ENCODE results near the gene DPCD. TPM values are rescaled to one million over a fixed set of nuclear protein-coding genes. Genes with fewer than 3 reads are reported as not detected.
"Not testable (repeated sequence)": the region's sequence is repeated elsewhere in the genome, so short reads cannot be mapped to it uniquely, and the experiment has no call there.

The DPCD gene
- polyA plus RNA-seq, 1 donor from 2014 or later: 234 TPM

DNA sequence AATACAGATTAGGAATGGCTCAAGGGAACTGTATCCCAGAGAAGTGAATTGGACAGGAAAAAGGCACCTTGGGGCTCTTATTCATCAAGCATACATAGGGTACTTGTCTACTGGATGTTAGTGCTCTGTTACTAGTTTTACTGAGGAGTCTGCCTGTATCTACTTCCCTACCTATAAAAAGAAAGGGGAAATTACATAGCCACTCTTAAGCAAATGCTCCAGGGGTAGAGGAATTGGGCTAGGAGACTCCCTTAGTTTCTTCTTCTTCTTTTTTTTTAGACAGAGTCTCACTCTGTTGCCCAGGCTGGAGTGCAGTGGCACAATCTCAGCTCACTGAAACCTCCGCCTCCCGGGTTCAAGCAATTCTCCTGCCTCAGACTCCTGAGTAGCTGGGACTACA lies 5.2 kb downstream of the DPCD start:
- H3K9me2 ChIP-seq (ENCODE audit: insufficient read depth, low read length); H3K4me2 ChIP-seq (ENCODE audit: low read length); H3K9me3 ChIP-seq (ENCODE audit: low read length); H3K9ac ChIP-seq (ENCODE audit: low read length); H3K4me3 ChIP-seq (ENCODE audit: low read length); H3K79me2 ChIP-seq (replicated peaks; ENCODE audit: insufficient read depth, low read length); H2AFZ ChIP-seq (ENCODE audit: low read depth, low read length); H4K20me1 ChIP-seq (ENCODE audit: insufficient read depth); H3K36me3 ChIP-seq (ENCODE audit: insufficient read depth, low read length); H3K27ac ChIP-seq (ENCODE audit: low read length); H3F3A ChIP-seq (ENCODE audit: insufficient read depth, low read length, poor library complexity, severe bottlenecking); H3K27me3 ChIP-seq (ENCODE audit: insufficient read depth, low read depth, low read length): not testable (repeated sequence)

DNA sequence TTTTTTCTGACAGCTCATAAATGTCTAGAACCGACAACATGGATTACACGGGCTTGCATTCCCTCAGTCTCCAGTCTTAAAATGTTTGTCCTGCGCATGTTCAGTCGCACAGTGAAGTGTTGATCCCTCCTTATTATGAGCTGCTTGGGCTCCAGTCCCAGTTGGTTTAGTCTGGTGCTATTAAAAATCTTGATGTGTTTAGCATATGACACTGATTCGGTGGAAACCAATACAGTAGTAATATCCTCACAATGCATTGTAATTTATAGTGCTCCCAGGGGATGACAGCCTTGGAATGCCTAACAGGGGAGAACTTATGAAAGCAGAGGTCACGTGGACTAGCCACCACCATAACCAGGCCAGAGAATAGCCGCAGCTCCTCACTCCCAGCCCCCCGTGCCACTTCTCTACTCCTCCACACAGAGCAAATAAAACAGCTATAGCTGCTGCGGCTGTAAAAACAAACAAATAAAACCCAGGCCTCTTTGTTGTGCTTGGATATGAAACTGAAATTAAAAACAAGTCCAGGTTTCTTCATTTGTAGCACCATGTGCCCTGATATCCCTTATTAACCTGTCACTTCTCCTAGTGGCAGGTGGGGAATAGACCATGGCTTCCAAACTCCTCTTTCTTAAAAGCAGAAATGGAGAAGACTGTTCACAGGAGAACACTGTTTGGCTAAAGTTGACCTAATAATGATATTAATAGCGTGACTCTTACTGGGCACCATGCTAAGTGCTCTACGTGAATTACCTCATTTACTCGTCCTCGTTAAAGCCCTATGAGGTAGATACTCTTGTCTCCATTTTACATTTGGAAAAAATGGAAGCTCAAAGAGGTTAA lies 7.7 kb downstream of the DPCD start:
- TF ChIP-seq EP300 (conservative IDR thresholded peaks at IDR 0.05; ENCODE audit: poor library complexity, severe bottlenecking) (no peak), RAD21 (conservative IDR thresholded peaks at IDR 0.05) (no peak)
- no peak overlapping the region for H3K9ac ChIP-seq (ENCODE audit: low read length)
- H3K79me2 ChIP-seq (replicated peaks; ENCODE audit: insufficient read depth, low read length): no peaks in the 10 kb centered on the region
- no peaks in the 10 kb centered on the region for H3K27me3 ChIP-seq (ENCODE audit: insufficient read depth, low read depth, low read length)
- H3K4me2 ChIP-seq (ENCODE audit: low read length): no peak overlapping the region
- H4K20me1 ChIP-seq (ENCODE audit: insufficient read depth): no peaks in the 10 kb centered on the region
- no peak overlapping the region for H2AFZ ChIP-seq (ENCODE audit: low read depth, low read length)
- H3K27ac ChIP-seq (ENCODE audit: low read length): no peak overlapping the region
- H3K9me3 ChIP-seq (ENCODE audit: low read length): no peaks in the 10 kb centered on the region
- no peak overlapping the region for H3K4me3 ChIP-seq (ENCODE audit: low read length)
- H3K36me3 ChIP-seq (ENCODE audit: insufficient read depth, low read length): no peaks in the 10 kb centered on the region
- H3K9me2 ChIP-seq (ENCODE audit: insufficient read depth, low read length): no peaks in the 10 kb centered on the region
- H3F3A ChIP-seq (ENCODE audit: insufficient read depth, low read length, poor library complexity, severe bottlenecking): no peaks in the 10 kb centered on the region

DNA sequence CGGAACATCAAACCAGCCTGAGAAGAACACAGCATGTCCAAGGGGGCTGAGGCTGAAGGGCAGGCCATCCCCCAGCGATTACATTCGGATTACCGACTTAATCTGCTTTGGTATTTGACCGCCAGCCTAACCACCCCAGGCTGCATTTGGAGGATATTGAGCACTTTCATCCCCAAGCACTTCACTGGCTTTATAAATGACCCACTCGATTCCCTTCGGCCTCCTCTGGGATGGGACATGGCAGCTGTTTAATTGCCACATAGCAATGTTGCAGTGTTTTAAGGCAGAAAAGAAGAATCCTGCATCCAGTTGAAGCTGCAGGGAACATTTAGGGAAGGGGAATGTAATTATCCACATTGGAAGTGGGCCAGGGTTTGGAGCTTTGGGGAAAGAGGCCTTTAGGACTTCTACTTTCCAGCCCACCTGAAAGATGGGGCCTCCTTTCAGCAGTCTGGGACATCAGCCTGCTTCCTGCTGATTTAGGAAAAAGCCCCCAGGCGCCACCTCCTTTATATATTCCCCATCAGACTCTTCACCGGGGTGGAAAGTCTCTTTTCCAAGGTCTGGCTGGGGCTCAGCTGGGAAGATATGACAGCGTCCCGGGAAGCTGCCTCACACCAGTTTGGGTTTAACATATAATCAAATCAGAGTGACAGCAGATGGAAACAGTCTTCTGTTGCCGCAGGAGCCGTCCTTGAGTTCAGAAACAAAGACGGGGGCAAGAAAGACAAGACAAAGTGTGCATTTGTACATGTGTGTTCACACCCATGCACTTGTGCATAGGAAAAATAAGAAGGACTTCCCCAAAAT lies 9.2 kb downstream of the DPCD start:
- H3K4me3 ChIP-seq (ENCODE audit: low read length): no peak overlapping the region
- no peaks in the 10 kb centered on the region for H3F3A ChIP-seq (ENCODE audit: insufficient read depth, low read length, poor library complexity, severe bottlenecking)
- H3K27ac ChIP-seq (ENCODE audit: low read length): no peak overlapping the region
- no peaks in the 10 kb centered on the region for H3K9me3 ChIP-seq (ENCODE audit: low read length)
- H3K27me3 ChIP-seq (ENCODE audit: insufficient read depth, low read depth, low read length): no peaks in the 10 kb centered on the region
- H3K36me3 ChIP-seq (ENCODE audit: insufficient read depth, low read length): no peaks in the 10 kb centered on the region
- no peak overlapping the region for H2AFZ ChIP-seq (ENCODE audit: low read depth, low read length)
- H3K9me2 ChIP-seq (ENCODE audit: insufficient read depth, low read length): no peaks in the 10 kb centered on the region
- H3K4me2 ChIP-seq (ENCODE audit: low read length): no peak overlapping the region
- TF ChIP-seq EP300 (conservative IDR thresholded peaks at IDR 0.05; ENCODE audit: poor library complexity, severe bottlenecking): no peak
- TF ChIP-seq, protein P1, sequence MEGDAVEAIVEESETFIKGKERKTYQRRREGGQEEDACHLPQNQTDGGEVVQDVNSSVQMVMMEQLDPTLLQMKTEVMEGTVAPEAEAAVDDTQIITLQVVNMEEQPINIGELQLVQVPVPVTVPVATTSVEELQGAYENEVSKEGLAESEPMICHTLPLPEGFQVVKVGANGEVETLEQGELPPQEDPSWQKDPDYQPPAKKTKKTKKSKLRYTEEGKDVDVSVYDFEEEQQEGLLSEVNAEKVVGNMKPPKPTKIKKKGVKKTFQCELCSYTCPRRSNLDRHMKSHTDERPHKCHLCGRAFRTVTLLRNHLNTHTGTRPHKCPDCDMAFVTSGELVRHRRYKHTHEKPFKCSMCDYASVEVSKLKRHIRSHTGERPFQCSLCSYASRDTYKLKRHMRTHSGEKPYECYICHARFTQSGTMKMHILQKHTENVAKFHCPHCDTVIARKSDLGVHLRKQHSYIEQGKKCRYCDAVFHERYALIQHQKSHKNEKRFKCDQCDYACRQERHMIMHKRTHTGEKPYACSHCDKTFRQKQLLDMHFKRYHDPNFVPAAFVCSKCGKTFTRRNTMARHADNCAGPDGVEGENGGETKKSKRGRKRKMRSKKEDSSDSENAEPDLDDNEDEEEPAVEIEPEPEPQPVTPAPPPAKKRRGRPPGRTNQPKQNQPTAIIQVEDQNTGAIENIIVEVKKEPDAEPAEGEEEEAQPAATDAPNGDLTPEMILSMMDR (IDR thresholded peaks at IDR 0.05; ENCODE audit: poor library complexity, severe bottlenecking): no peak
- no peak for TF ChIP-seq EZH2 (IDR thresholded peaks at IDR 0.05; ENCODE audit: borderline replicate concordance, insufficient read depth, low read length, poor library complexity, severe bottlenecking)
- TF ChIP-seq, protein P2, sequence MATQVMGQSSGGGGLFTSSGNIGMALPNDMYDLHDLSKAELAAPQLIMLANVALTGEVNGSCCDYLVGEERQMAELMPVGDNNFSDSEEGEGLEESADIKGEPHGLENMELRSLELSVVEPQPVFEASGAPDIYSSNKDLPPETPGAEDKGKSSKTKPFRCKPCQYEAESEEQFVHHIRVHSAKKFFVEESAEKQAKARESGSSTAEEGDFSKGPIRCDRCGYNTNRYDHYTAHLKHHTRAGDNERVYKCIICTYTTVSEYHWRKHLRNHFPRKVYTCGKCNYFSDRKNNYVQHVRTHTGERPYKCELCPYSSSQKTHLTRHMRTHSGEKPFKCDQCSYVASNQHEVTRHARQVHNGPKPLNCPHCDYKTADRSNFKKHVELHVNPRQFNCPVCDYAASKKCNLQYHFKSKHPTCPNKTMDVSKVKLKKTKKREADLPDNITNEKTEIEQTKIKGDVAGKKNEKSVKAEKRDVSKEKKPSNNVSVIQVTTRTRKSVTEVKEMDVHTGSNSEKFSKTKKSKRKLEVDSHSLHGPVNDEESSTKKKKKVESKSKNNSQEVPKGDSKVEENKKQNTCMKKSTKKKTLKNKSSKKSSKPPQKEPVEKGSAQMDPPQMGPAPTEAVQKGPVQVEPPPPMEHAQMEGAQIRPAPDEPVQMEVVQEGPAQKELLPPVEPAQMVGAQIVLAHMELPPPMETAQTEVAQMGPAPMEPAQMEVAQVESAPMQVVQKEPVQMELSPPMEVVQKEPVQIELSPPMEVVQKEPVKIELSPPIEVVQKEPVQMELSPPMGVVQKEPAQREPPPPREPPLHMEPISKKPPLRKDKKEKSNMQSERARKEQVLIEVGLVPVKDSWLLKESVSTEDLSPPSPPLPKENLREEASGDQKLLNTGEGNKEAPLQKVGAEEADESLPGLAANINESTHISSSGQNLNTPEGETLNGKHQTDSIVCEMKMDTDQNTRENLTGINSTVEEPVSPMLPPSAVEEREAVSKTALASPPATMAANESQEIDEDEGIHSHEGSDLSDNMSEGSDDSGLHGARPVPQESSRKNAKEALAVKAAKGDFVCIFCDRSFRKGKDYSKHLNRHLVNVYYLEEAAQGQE (IDR thresholded peaks at IDR 0.05; ENCODE audit: borderline replicate concordance): no peak
- TF ChIP-seq MXI1 (conservative IDR thresholded peaks at IDR 0.05; ENCODE audit: poor library complexity, severe bottlenecking): no peak
- no peak for TF ChIP-seq SMC3 (conservative IDR thresholded peaks at IDR 0.05; ENCODE audit: poor library complexity)
- no peak for TF ChIP-seq TAF1 (IDR thresholded peaks at IDR 0.05; ENCODE audit: low read depth)
- TF ChIP-seq RAD21 (conservative IDR thresholded peaks at IDR 0.05): no peak
- TF ChIP-seq POLR2AphosphoS5 (IDR thresholded peaks at IDR 0.05): no peak
- no peaks in the 10 kb centered on the region for H4K20me1 ChIP-seq (ENCODE audit: insufficient read depth)
- H3K9ac ChIP-seq (ENCODE audit: low read length): no peak overlapping the region
- no peaks in the 10 kb centered on the region for H3K79me2 ChIP-seq (replicated peaks; ENCODE audit: insufficient read depth, low read length)

All from neural cell (in vitro differentiated cells).